H9 (cell line): ENCODE results near the gene C1QTNF6. TPM values are rescaled to one million over a fixed set of nuclear protein-coding genes. Genes with fewer than 3 reads are reported as not detected.

Experiments used
- DNase-seq: peaks from one replicate; pipeline ENCODE4 v3.0.0-alpha.2; 2017
- H2AFZ ChIP-seq: one replicate; pipeline ENCODE4 v1.6.1; 2013; ENCODE audit warnings: mild to moderate bottlenecking, low read length, control low read depth, moderate library complexity
- H2AK5ac ChIP-seq: 2 replicates; pipeline ENCODE4 v1.6.1; 2013; ENCODE audit warnings: low read length, control low read depth, mixed read lengths; ENCODE audit not compliant: insufficient read length
- H2BK120ac ChIP-seq: one replicate; pipeline ENCODE4 v1.6.1; 2013; ENCODE audit warnings: low read depth, mild to moderate bottlenecking, low read length, control low read depth, inconsistent platforms; ENCODE audit not compliant: poor library complexity, severe bottlenecking
- H2BK12ac ChIP-seq: 2 replicates; pipeline ENCODE4 v1.6.1; 2013; ENCODE audit warnings: low read length, control low read depth, mixed read lengths, low read depth; ENCODE audit not compliant: insufficient read length
- H2BK15ac ChIP-seq: 2 replicates; pipeline ENCODE4 v1.6.1; 2013; ENCODE audit warnings: low read depth, low read length, control low read depth
- H2BK20ac ChIP-seq: one replicate; pipeline ENCODE4 v1.6.1; 2013; ENCODE audit warnings: low read depth, mild to moderate bottlenecking, low read length, control low read depth, inconsistent platforms; ENCODE audit not compliant: poor library complexity, severe bottlenecking
- H2BK5ac ChIP-seq: 2 replicates; pipeline ENCODE4 v1.6.1; 2013; ENCODE audit warnings: low read length, control low read depth, mixed read lengths; ENCODE audit not compliant: insufficient read length
- H3K14ac ChIP-seq: 2 replicates; pipeline ENCODE4 v1.6.1; 2013; ENCODE audit warnings: low read length, control low read depth; ENCODE audit not compliant: insufficient read depth
- H3K18ac ChIP-seq: 2 replicates; pipeline ENCODE4 v1.6.1; 2013; ENCODE audit warnings: low read depth, mild to moderate bottlenecking, mixed read lengths, low read length, control low read depth; ENCODE audit not compliant: insufficient read length
- H3K23ac ChIP-seq: 2 replicates; pipeline ENCODE4 v1.6.1; 2013; ENCODE audit warnings: low read length, control low read depth, mixed read lengths, low read depth; ENCODE audit not compliant: insufficient read length
- H3K23me2 ChIP-seq: 2 replicates; pipeline ENCODE4 v1.6.1; 2013; ENCODE audit warnings: low read depth, mild to moderate bottlenecking, mixed read lengths, low read length, control low read depth; ENCODE audit not compliant: insufficient read length, poor library complexity, severe bottlenecking
- H3K27ac ChIP-seq: 2 replicates; pipeline ENCODE4 v1.5.1; 2013; ENCODE audit warnings: low read length, control low read depth, mixed read lengths, low read depth; ENCODE audit not compliant: insufficient read length
- H3K27me3 ChIP-seq: 2 replicates; pipeline ENCODE4 v1.6.1; 2013; ENCODE audit warnings: low read length, control low read depth, inconsistent platforms; ENCODE audit not compliant: insufficient read depth
- H3K4ac ChIP-seq: 2 replicates; pipeline ENCODE4 v1.6.1; 2013; ENCODE audit warnings: low read depth, mild to moderate bottlenecking, control low read depth, inconsistent platforms, low read length, moderate library complexity
- H3K4me1 ChIP-seq: 2 replicates; pipeline ENCODE4 v1.6.1; 2013; ENCODE audit warnings: low read length, control low read depth, inconsistent platforms; ENCODE audit not compliant: insufficient read depth
- H3K4me2 ChIP-seq: 2 replicates; pipeline ENCODE4 v1.6.1; 2013; ENCODE audit warnings: low read length, control low read depth, mixed read lengths; ENCODE audit not compliant: insufficient read length, insufficient read depth
- H3K56ac ChIP-seq: 2 replicates; pipeline ENCODE4 v1.6.1; 2013; ENCODE audit warnings: low read depth, mild to moderate bottlenecking, mixed read lengths, low read length, control low read depth; ENCODE audit not compliant: insufficient read length
- H3K79me1 ChIP-seq: 2 replicates; pipeline ENCODE4 v1.6.1; 2013; ENCODE audit warnings: low read depth, mild to moderate bottlenecking, moderate library complexity, low read length, control low read depth, inconsistent platforms; ENCODE audit not compliant: insufficient read depth, poor library complexity, severe bottlenecking
- H3K79me2 ChIP-seq: 2 replicates; pipeline ENCODE4 v1.6.1; 2013; ENCODE audit warnings: low read length, control low read depth, inconsistent platforms; ENCODE audit not compliant: insufficient read depth
- H3K9ac ChIP-seq: 2 replicates; pipeline ENCODE4 v1.6.1; 2013; ENCODE audit warnings: low read length, control low read depth, mixed read lengths; ENCODE audit not compliant: insufficient read length; ENCODE audit errors: extremely low read depth
- H3K9me3 ChIP-seq: one replicate; pipeline ENCODE4 v1.6.1; 2013; ENCODE audit warnings: low read depth, low read length, inconsistent platforms; ENCODE audit not compliant: control insufficient read depth
- H3T11ph ChIP-seq: one replicate; pipeline ENCODE4 v1.6.1; 2013; ENCODE audit warnings: mild to moderate bottlenecking, low read length, control low read depth, inconsistent platforms
- H4K20me1 ChIP-seq: one replicate; pipeline ENCODE4 v1.6.1; 2013; ENCODE audit not compliant: control insufficient read depth, insufficient read length, insufficient read depth
- H4K5ac ChIP-seq: 2 replicates; pipeline ENCODE4 v1.6.1; 2013; ENCODE audit warnings: low read depth, mild to moderate bottlenecking, mixed read lengths, low read length, control low read depth; ENCODE audit not compliant: insufficient read length
- H4K8ac ChIP-seq: replicated peaks from 2 replicates; pipeline ENCODE4 v1.6.1; 2013; ENCODE audit warnings: low read length, control low read depth, mixed read lengths, low read depth; ENCODE audit not compliant: insufficient read length
- H4K91ac ChIP-seq: 2 replicates; pipeline ENCODE4 v1.6.1; 2013; ENCODE audit warnings: low read depth, mild to moderate bottlenecking, moderate library complexity, mixed read lengths, low read length, control low read depth; ENCODE audit not compliant: insufficient read length
- H3K27ac Mint-ChIP-seq, 3 experiments: 2 replicates in 2 of 3; 3 replicates in 1 of 3; pipeline ENCODE4 v1.8.0; 2020 to 2021; ENCODE audit warnings: mixed read lengths in 3 of 3, mild to moderate bottlenecking in 1 of 3, moderate library complexity in 1 of 3
- H3K27me3 Mint-ChIP-seq: 2 replicates; pipeline ENCODE4 v1.8.0; 2021; ENCODE audit warnings: low read depth, mild to moderate bottlenecking, moderate library complexity, mixed read lengths
- H3K36me3 Mint-ChIP-seq, 3 experiments: 2 replicates in 2 of 3; 3 replicates in 1 of 3; pipeline ENCODE4 v1.8.0; 2020 to 2021; ENCODE audit warnings: low read depth in 3 of 3, mixed read lengths in 3 of 3; ENCODE audit not compliant: insufficient read depth in 1 of 3
- H3K4me1 Mint-ChIP-seq, 2 experiments: 2 replicates each; pipeline ENCODE4 v1.8.0; 2020; ENCODE audit warnings: mixed read lengths in 2 of 2
- H3K4me3 Mint-ChIP-seq, 2 experiments: 2 replicates in 1 of 2; 3 replicates in 1 of 2; pipeline ENCODE4 v1.8.0; 2020 to 2021; ENCODE audit warnings: mild to moderate bottlenecking in 2 of 2, mixed read lengths in 2 of 2, moderate library complexity in 1 of 2
- H3K9me3 Mint-ChIP-seq, 2 experiments: 2 replicates in 1 of 2; 3 replicates in 1 of 2; pipeline ENCODE4 v1.8.0; 2020; ENCODE audit warnings: mild to moderate bottlenecking in 2 of 2, mixed read lengths in 2 of 2, moderate library complexity in 1 of 2
- CTCF ChIP-seq: fragments of 200-600 bp; sonication (generic); conservative IDR thresholded peaks from 3 replicates; pipeline ENCODE4 v1.8.0; 2021; ENCODE audit warnings: antibody characterized with exemption, mild to moderate bottlenecking
- WGBS: extraction: QIAGEN DNeasy Blood & Tissue Kit; methylation state at CpG from one replicate; pipeline ENCODE4 v1.1.7; 2013; ENCODE audit warnings: missing lambda C conversion rate, low lambda C conversion rate, mixed read lengths; ENCODE audit not compliant: insufficient read length; ENCODE audit errors: extremely low coverage; 5-methylcytosine and 5-hydroxymethylcytosine counted together
- total RNA-seq: library from RNA; stranded (reverse); gene quantifications from 2 replicates; pipeline ENCODE4 v1.2.1, GENCODE V29; 2021

C1QTNF6 gene
- total RNA-seq, 1 experiment from 2014 or later = 5.0 TPM

GRCh38 chr22:37192204-37192603 is 4.2 kb upstream of the C1QTNF6 start:
- no peak overlapping the region for H2BK15ac ChIP-seq
- no peak overlapping the region for H3K56ac ChIP-seq
- no peak overlapping the region for H3K14ac ChIP-seq
- H3K4me3 Mint-ChIP-seq = no peak overlapping the region
- no peaks in the 10 kb centered on the region for H3K79me2 ChIP-seq
- no peak overlapping the region for H2BK120ac ChIP-seq
- no peak overlapping the region for H3K27ac ChIP-seq
- H2BK5ac ChIP-seq = no peak overlapping the region
- H3K23me2 ChIP-seq = peaks cover 8% of the 10 kb centered on the region
- peaks cover 3% of the 10 kb centered on the region; the same call in 1 of the 2 replicates for H3K4me1 ChIP-seq
- no peak overlapping the region for H3K4me2 ChIP-seq
- no peak overlapping the region for H2AK5ac ChIP-seq
- no peak overlapping the region for H4K8ac ChIP-seq
- H3K9ac ChIP-seq = no peak overlapping the region
- H3K36me3 Mint-ChIP-seq = peaks cover 17 to 29% (median 19%) of the 10 kb centered on the region in 3 experiments
- no peaks in the 10 kb centered on the region for H3K27me3 Mint-ChIP-seq
- peaks cover 34 to 42% of the 10 kb centered on the region in 2 experiments for H3K4me1 Mint-ChIP-seq
- H3K27me3 ChIP-seq = no peaks in the 10 kb centered on the region
- H3K79me1 ChIP-seq = no peaks in the 10 kb centered on the region
- no peak overlapping the region for H2BK20ac ChIP-seq
- no peak overlapping the region for H3K4ac ChIP-seq
- no peak overlapping the region for H2AFZ ChIP-seq
- no peak for TF ChIP-seq CTCF
- H3K23ac ChIP-seq = no peak overlapping the region
- no peak overlapping the region for H3K27ac Mint-ChIP-seq
- H3K9me3 ChIP-seq = peaks cover 5% of the 10 kb centered on the region
- no peak overlapping the region for H3T11ph ChIP-seq
- H4K91ac ChIP-seq = no peak overlapping the region
- WGBS = no CpG with 5 or more reads among the region's 2 CpGs
- peaks cover 16 to 25% of the 10 kb centered on the region in 2 experiments for H3K9me3 Mint-ChIP-seq
- H2BK12ac ChIP-seq = no peak overlapping the region
- no peak for DNase-seq
- no peaks in the 10 kb centered on the region for H4K20me1 ChIP-seq
- H4K5ac ChIP-seq = no peak overlapping the region
- H3K18ac ChIP-seq = no peak overlapping the region
